ENCODE measurements around the gene DMRT3. TPM values are rescaled to one million over a fixed set of nuclear protein-coding genes. Genes with fewer than 3 reads are reported as not detected.

The DMRT3 gene
- total RNA-seq, 2 donors from 2014 or later, result 0.28 TPM; not detected in 1

DNA sequence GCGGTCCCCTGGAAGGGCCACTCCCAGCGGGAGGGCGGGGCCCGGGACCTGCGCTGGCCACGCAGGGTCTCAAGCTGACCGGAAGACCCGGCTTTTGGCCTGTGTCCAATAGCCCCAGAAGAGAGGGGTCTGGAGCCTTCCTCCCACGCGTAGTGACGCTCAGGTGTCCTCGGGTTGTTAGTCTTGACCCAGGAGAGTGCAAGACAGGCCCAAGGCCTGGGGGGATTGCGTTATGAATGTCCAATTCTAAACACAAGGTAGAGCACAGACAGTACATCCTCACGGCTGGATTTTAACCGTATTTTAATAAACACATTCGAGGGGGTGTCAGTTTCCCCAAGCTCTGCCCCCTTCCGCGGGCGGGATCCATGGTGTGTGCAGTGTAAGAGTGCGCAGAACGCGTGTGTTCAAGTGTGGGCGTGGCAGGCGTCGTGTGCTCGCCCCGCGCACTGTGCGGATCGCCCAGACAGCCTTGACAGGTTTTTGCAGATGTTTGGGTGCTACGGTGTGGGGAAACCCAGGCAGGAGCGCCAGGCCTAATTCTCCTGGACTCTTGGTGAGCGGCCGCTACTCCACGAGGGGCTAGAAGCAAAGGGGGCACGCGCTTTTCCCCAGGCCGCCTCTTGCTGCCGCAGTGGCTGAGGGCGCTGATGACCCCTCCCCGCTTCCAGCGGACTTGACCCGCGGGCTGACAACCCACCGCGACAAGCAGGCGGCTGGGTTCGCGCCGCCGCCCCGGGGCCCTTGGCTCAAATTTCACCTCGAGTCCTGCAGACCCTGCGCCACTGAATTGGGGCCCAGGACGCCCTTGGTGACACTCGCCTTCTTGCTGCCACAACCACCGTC, 6.1 kb upstream of the DMRT3 start:
- TF ChIP-seq, protein P1, sequence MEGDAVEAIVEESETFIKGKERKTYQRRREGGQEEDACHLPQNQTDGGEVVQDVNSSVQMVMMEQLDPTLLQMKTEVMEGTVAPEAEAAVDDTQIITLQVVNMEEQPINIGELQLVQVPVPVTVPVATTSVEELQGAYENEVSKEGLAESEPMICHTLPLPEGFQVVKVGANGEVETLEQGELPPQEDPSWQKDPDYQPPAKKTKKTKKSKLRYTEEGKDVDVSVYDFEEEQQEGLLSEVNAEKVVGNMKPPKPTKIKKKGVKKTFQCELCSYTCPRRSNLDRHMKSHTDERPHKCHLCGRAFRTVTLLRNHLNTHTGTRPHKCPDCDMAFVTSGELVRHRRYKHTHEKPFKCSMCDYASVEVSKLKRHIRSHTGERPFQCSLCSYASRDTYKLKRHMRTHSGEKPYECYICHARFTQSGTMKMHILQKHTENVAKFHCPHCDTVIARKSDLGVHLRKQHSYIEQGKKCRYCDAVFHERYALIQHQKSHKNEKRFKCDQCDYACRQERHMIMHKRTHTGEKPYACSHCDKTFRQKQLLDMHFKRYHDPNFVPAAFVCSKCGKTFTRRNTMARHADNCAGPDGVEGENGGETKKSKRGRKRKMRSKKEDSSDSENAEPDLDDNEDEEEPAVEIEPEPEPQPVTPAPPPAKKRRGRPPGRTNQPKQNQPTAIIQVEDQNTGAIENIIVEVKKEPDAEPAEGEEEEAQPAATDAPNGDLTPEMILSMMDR (IDR thresholded peaks at IDR 0.05), result no peak
- Histone ChIP-seq H3K27ac (no peak overlapping the region), H3K27me3 (replicated peaks; ENCODE audit: insufficient read depth) (peaks cover 31% of the 10 kb centered on the region), H3K4me3 (no peak overlapping the region), H3K4me1 (ENCODE audit: control insufficient read depth in 1 of 2, low read depth in 2 of 2) (peaks cover 9 to 19% of the 10 kb centered on the region in 2 donors), H3K36me3 (no peaks in the 10 kb centered on the region), H3K9me3 (no peaks in the 10 kb centered on the region)
- ATAC-seq (ENCODE audit: insufficient number of reproducible peaks, low FRiP score, low read depth) (no peak), DNase-seq (ENCODE audit: low spot score) (no peak)

DNA sequence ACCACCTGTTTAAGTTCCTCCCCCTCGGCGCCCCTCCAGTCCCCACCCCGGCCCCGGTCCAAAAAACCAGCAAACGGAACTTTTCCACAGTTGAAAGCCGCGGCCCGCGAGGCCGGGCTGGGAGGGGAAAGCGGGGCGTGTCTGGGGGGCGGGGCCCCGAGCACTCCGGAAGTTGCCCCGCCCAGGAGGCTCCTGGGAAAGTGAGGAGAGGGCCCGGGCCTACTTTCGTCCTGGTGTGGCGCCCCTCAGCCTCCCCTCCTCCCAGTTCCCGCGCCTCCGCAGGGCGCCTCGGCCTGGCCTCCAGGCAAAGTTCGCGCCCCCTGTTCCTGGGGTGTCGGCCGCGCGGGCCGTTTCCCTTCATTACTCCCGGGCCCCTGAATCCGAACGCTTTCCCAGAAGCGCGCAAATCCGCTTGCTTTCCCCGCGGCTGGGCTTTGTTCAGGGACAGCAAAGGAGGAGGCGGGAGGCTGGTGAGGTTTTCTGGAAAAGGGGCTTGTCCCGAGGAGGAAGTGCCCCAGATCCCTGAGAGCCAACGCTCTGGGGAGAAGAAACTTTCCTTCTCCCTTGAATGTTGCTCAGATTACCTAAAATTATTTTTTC, 4.5 kb upstream of the DMRT3 start:
- H3K4me3 ChIP-seq, result peak overlapping the region; percentile 64
- DNase-seq (ENCODE audit: low spot score) (no peak), ATAC-seq (ENCODE audit: insufficient number of reproducible peaks, low FRiP score, low read depth) (no peak)
- no peaks in the 10 kb centered on the region for H3K9me3 ChIP-seq
- no peaks in the 10 kb centered on the region for H3K36me3 ChIP-seq
- TF ChIP-seq, protein P1 (IDR thresholded peaks at IDR 0.05), result no peak
- H3K27me3 ChIP-seq (replicated peaks; ENCODE audit: insufficient read depth), result peaks cover 31% of the 10 kb centered on the region
- H3K27ac ChIP-seq, result no peak overlapping the region
- H3K4me1 ChIP-seq (ENCODE audit: control insufficient read depth in 1 of 2, low read depth in 2 of 2), result peaks cover 14 to 24% of the 10 kb centered on the region in 2 donors

DNA sequence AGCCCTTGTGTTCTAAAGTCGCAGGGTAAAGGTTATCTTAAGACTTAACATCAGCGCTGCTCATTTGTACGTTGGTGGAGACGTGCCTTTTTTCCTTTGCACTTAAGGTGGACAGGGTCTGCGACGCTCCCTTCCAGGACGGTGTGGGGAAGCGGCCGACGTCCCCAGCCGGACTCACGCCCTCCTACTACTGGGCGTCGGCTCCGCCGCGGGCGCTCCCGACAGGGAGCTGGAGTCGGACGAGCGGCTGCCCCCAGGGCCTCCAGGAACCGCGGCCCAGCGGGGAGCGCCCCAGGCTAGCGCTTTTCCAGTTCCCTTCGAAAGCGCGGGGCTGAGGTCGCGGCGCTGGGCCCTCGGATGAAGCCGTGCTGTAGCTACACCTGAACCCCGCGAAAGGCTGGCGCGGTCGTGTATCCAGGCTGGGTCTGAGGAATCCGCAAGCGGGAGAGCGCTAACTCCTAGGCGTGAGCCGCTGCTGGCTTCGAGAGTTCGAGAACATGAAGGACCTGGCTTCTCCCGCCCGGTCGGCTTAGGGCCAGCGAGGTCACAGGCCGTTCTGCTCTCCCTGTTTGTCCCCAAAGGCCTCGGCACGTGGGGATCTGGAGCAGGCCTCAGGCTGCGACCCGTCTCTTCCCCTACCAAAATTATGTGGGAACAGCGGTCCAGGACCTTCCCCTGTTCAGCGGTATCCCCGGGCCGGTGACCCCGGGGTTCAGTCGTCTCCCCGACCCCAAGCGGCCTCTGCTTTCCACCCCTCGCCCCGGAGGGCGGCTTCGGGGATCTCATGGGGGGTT, 3.8 kb upstream of the DMRT3 start:
- no peak for DNase-seq (ENCODE audit: low spot score)
- no peak for ATAC-seq (ENCODE audit: insufficient number of reproducible peaks, low FRiP score, low read depth)
- Histone ChIP-seq H3K4me3 (peak overlapping the region; percentile 64), H3K36me3 (no peaks in the 10 kb centered on the region), H3K9me3 (no peaks in the 10 kb centered on the region), H3K4me1 (ENCODE audit: control insufficient read depth in 1 of 2, low read depth in 2 of 2) (peaks cover 14 to 24% of the 10 kb centered on the region in 2 donors), H3K27me3 (replicated peaks; ENCODE audit: insufficient read depth) (peaks cover 31% of the 10 kb centered on the region), H3K27ac (no peak overlapping the region)
- TF ChIP-seq, protein P1 (IDR thresholded peaks at IDR 0.05), result no peak

DNA sequence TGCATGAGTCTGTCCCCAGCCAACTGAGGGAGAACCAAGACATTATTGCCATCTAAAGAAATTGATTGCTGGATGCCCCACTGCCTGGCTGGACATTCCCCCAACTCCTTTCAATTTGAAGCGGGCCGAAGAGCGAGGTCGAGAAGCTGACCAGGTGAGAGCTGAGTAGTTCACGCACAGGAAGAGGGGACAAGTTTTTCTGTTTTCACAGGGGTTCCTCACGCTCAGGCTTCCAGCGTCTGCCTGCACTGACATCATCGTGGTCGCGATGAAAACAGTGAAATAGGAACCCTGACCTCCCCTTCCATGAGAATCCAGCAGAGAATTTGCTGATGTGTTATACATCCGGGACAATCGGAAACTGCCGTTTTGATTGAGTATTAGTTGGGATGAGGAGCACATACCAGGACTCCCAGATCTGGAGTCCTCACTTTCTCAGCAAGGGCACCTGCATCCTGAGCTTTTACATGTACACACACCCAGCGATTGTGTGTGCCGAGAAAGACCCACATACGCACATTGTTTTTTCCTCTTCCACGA, 3.1 kb upstream of the DMRT3 start:
- Histone ChIP-seq H3K4me3 (no peak overlapping the region), H3K27me3 (replicated peaks; ENCODE audit: insufficient read depth) (peaks cover 31% of the 10 kb centered on the region), H3K9me3 (no peaks in the 10 kb centered on the region), H3K27ac (no peak overlapping the region), H3K4me1 (ENCODE audit: control insufficient read depth in 1 of 2, low read depth in 2 of 2) (peaks cover 14 to 24% of the 10 kb centered on the region in 2 donors), H3K36me3 (no peaks in the 10 kb centered on the region)
- TF ChIP-seq, protein P1 (IDR thresholded peaks at IDR 0.05), result no peak
- no peak for DNase-seq (ENCODE audit: low spot score)
- no peak for ATAC-seq (ENCODE audit: insufficient number of reproducible peaks, low FRiP score, low read depth)

Data from thoracic aorta (tissue), 2 donors.